Left ventricle myocardium inferior (tissue), 1 donor: Measurements from ENCODE around the gene FBXO8. TPM values are rescaled to one million over a fixed set of nuclear protein-coding genes. Genes with fewer than 3 reads are reported as not detected.

Experiments
- DNase-seq: peaks from one replicate; pipeline ENCODE4 v3.0.0-alpha.2; 2020
- H3K27ac ChIP-seq: fragments of 200-600 bp; replicated peaks from 2 replicates; pipeline ENCODE4 v1.8.0; 2021
- H3K27me3 ChIP-seq: fragments of 200-600 bp; 2 replicates; pipeline ENCODE4 v1.8.0; 2021; ENCODE audit warnings: low read depth
- H3K36me3 ChIP-seq: fragments of 200-600 bp; 2 replicates; pipeline ENCODE4 v1.8.0; 2021
- H3K4me1 ChIP-seq: fragments of 200-600 bp; 2 replicates; pipeline ENCODE4 v1.8.0; 2021
- H3K4me3 ChIP-seq: fragments of 200-600 bp; 2 replicates; pipeline ENCODE4 v1.8.0; 2021; ENCODE audit warnings: mild to moderate bottlenecking, moderate library complexity
- H3K9me3 ChIP-seq: fragments of 200-600 bp; replicated peaks from 2 replicates; pipeline ENCODE4 v1.8.0; 2021
- intact Hi-C: fragments of 100-400 bp; cut with micrococcal nuclease; formaldehyde crosslinking; loops from one replicate; pipeline ENCODE4 v1.11.0; 2022
- total RNA-seq: library from RNA; stranded (reverse); fragmentation: NEBNext Ultra II Directional; extraction: Animal tissue kit (Norgen Biotek cat#: 25700); gene quantifications from one replicate; pipeline ENCODE4 v1.2.1, GENCODE V29; 2021
- TF ChIP-seq, protein P1 (sequence below): fragments of 200-600 bp; IDR thresholded peaks from 2 replicates; pipeline ENCODE4 v1.8.0; 2021; ENCODE audit warnings: antibody characterized with exemption, mild to moderate bottlenecking, borderline replicate concordance
- donor health status: DM: no; HTN: yes; CAD: no; lungs with severe emphysema.

The FBXO8 gene
- total RNA-seq, 1 donor from 2014 or later, result 29.5 TPM

DNA sequence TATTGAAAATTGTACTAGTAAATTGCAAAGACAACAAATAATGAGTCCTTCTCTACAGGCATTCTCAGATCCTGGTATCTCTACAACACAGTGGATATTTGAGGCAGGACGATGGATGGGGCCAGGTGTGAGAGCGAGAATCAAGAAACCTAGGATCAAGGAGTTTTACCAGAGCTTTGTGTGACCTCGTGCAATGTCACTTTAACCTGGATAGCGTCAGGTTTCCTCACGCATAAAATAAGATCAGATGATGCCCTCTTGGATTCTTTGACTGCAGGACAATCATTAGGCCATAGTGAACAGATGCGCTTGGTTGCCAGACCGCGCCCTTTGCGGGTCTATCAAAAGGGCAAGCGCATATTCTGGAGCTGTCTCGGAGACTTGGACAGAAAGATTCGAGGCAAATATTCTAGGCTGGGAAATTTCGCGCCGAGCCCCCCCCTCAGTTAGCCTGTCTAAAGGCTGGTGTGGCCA, 66.6 kb downstream of the FBXO8 start:
- Histone ChIP-seq H3K4me1 (peaks cover 47% of the 10 kb centered on the region), H3K36me3 (no peaks in the 10 kb centered on the region), H3K27me3 (peaks cover 77% of the 10 kb centered on the region), H3K4me3 (peak overlapping the region; percentile 64), H3K9me3 (no peaks in the 10 kb centered on the region), H3K27ac (peak overlapping the region; percentile 81)
- TF ChIP-seq, protein P1, sequence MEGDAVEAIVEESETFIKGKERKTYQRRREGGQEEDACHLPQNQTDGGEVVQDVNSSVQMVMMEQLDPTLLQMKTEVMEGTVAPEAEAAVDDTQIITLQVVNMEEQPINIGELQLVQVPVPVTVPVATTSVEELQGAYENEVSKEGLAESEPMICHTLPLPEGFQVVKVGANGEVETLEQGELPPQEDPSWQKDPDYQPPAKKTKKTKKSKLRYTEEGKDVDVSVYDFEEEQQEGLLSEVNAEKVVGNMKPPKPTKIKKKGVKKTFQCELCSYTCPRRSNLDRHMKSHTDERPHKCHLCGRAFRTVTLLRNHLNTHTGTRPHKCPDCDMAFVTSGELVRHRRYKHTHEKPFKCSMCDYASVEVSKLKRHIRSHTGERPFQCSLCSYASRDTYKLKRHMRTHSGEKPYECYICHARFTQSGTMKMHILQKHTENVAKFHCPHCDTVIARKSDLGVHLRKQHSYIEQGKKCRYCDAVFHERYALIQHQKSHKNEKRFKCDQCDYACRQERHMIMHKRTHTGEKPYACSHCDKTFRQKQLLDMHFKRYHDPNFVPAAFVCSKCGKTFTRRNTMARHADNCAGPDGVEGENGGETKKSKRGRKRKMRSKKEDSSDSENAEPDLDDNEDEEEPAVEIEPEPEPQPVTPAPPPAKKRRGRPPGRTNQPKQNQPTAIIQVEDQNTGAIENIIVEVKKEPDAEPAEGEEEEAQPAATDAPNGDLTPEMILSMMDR, result no peak
- intact Hi-C loops, result no loop called here
- no peak for DNase-seq

DNA sequence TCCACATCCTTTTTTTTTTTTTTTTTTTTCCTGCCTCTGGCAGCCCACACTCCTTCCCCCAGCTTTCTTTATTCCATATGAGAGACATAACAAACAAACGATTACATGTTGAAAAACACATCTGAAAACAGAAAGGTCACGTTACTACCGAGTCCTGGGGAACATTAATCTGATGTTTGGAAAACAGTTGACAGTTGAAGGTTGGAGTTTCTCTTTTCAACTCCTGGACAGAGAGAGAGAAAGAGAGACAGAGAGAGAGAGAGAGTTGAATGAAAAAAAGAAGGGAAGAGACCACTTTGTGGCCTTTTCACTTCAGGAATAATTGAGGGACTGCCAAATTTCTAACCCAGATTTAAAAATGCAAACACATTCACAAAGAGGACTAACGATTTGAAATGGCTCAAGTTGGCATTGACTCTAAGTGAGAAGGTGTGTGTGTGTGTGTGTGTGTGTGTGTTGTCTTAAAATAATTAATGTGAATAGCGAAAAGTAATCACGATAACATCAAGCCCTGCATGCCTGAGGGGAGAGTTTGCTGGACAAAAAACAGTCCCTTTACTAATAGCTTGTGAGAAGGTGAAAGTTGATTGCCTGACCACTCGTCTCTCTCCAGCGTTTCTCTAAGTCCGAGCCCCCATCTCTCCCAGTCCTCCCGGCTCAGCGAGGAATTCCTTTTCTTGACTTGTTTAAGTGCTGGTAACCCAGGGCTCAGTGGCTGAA, 67.3 kb downstream of the FBXO8 start:
- peaks cover 84% of the 10 kb centered on the region for H3K27me3 ChIP-seq
- no peaks in the 10 kb centered on the region for H3K36me3 ChIP-seq
- no peak for DNase-seq
- TF ChIP-seq, protein P1, result no peak
- H3K4me1 ChIP-seq, result peaks cover 50% of the 10 kb centered on the region
- H3K4me3 ChIP-seq, result peak overlapping the region; percentile 17
- intact Hi-C loops, result no loop called here
- no peak overlapping the region for H3K27ac ChIP-seq
- H3K9me3 ChIP-seq, result no peaks in the 10 kb centered on the region

DNA sequence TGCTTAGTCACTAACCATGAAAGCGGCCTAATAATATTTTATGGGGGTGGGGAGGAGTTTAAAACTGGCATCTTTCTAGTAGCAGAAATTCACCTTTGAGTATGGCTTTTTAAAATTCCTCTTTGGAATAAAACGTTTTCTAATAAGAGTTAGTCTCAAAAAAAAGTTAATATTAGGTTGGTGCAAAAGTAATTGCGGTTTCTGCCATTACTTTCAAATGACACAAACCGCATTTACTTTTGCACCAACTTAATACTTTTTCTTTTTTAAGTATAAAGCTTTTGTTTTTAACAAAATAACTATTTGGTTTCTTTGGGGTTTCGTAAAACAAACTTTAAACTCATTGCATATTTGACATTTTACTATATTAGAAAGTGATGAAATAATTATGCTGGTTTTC, 68.4 kb downstream of the FBXO8 start:
- peaks cover 95% of the 10 kb centered on the region for H3K27me3 ChIP-seq
- intact Hi-C loops, result no loop called here
- H3K9me3 ChIP-seq, result no peaks in the 10 kb centered on the region
- H3K4me1 ChIP-seq, result peaks cover 50% of the 10 kb centered on the region
- H3K4me3 ChIP-seq, result peak overlapping the region; percentile 65
- TF ChIP-seq, protein P1, result no peak
- no peak overlapping the region for H3K27ac ChIP-seq
- no peaks in the 10 kb centered on the region for H3K36me3 ChIP-seq
- DNase-seq, result no peak

DNA sequence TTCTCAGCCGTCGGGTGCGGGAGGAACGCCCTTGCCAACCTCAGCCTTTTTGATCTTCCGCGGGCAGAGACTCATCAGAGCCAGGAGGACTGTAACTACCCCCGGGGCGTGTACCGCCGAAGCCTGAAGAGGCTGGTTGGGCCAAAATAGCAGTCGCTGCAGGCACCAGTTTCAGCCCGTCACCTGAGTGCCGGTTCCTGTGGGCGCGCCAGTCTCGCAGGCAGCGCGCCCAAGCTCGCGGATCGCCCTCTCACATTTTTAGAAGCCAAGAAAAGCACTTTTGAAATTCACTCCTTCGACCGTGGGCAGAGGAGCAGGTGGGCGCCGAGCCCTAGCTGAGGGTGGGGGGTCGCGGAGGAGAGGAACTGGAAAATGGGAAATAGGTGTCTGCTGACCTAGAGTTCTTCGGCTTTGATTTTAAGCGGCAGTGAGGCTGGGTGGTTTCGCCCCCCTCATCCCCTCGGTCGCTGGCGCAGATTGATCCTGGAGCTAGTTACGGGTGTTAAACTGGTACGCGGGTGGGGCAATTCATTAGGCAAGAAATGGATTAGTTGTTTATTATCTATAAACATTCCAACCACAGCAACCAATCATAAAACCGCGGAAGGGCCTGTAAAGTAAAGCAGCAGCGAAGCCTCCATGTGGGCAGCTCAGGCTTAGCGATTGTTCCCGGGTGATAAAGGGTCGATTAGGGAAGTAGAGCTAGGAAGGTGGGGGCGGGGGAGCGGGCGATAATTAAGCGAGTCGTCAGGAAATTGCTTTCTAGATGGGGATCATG, 69.2 kb downstream of the FBXO8 start:
- Histone ChIP-seq H3K27me3 (peaks cover 100% of the 10 kb centered on the region), H3K9me3 (no peaks in the 10 kb centered on the region), H3K4me3 (peak overlapping the region; percentile 65), H3K4me1 (peaks cover 50% of the 10 kb centered on the region), H3K27ac (peak overlapping the region; percentile 43), H3K36me3 (no peaks in the 10 kb centered on the region)
- TF ChIP-seq, protein P1, result no peak
- intact Hi-C loops, result no loop called here
- DNase-seq, result no peak

DNA sequence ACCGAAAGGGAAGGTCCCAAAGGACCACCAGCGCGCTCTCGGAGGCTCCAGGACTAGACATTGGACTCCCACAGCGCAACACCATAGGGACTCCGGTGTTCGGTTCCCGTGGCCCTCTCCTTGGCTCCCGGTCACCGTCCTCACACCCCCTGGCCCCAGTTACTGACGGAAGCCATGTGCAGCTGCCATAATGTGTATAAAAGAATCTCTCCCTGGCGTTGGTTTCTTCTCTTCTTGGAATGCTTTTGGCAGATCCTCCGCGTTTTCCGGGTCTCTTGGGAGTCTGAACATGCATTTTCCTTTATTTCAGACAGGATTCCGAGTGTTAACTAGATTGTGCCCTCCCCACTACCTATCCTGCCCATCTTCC, 69.8 kb downstream of the FBXO8 start:
- Histone ChIP-seq H3K36me3 (no peaks in the 10 kb centered on the region), H3K9me3 (no peaks in the 10 kb centered on the region), H3K27me3 (peaks cover 100% of the 10 kb centered on the region), H3K27ac (peak overlapping the region; percentile 43), H3K4me1 (peaks cover 50% of the 10 kb centered on the region), H3K4me3 (peak overlapping the region; percentile 65)
- intact Hi-C loops, result no loop called here
- DNase-seq, result no peak
- TF ChIP-seq, protein P1, result no peak
